GM18498 (cell line): ENCODE measurements around the gene POLG.

Experiments used
- ATAC-seq: cut with Tn5 transposase; IDR thresholded peaks from one replicate; pipeline ENCODE4 v1.9.1; 2021; ENCODE audit warnings: mild to moderate bottlenecking, moderate library complexity; ENCODE audit not compliant: unreplicated experiment

Gene POLG

GRCh38 chr15:89328398-89329254 lies 6.0 kb downstream of the POLG start:
- ATAC-seq, result no peak

GRCh38 chr15:89327113-89327512 lies 7.5 kb downstream of the POLG start:
- no peak for ATAC-seq

GRCh38 chr15:89326316-89326715 lies 8.3 kb downstream of the POLG start:
- ATAC-seq, result no peak

- no peak for ATAC-seq
Measured at GRCh38 chr15:89325039-89325803, 9.4 kb downstream of the POLG start.

GRCh38 chr15:89323825-89324224 lies 10.8 kb downstream of the POLG start:
- ATAC-seq, result no peak

GRCh38 chr15:89322822-89323221 lies 11.8 kb downstream of the POLG start:
- no peak for ATAC-seq

GRCh38 chr15:89321521-89322410 lies 12.9 kb downstream of the POLG start:
- no peak for ATAC-seq

- no peak for ATAC-seq
Measured at GRCh38 chr15:89320200-89320599, 14.4 kb downstream of the POLG start.

GRCh38 chr15:89319678-89320077 lies 14.9 kb downstream of the POLG start:
- ATAC-seq, result no peak

- no peak for ATAC-seq
Measured at GRCh38 chr15:89317186-89317720, 17.4 kb downstream of the POLG start.

- no peak for ATAC-seq
Measured at GRCh38 chr15:89316504-89316903, 18.1 kb downstream of the POLG start.

- no peak for ATAC-seq
Measured at GRCh38 chr15:89315375-89315929, 19.2 kb downstream of the POLG start.

- ATAC-seq, result no peak
Measured at GRCh38 chr15:89309993-89310392, 24.6 kb downstream of the POLG start.

- no peak for ATAC-seq
Measured at GRCh38 chr15:89308236-89308635, 26.4 kb downstream of the POLG start.

- no peak for ATAC-seq
Measured at GRCh38 chr15:89307791-89308190, 26.8 kb downstream of the POLG start.

- ATAC-seq, result no peak
Measured at GRCh38 chr15:89307046-89307587, 27.5 kb downstream of the POLG start.

- no peak for ATAC-seq
Measured at GRCh38 chr15:89305395-89305794, 29.2 kb downstream of the POLG start.

GRCh38 chr15:89303986-89304385 lies 30.6 kb downstream of the POLG start:
- no peak for ATAC-seq

GRCh38 chr15:89301304-89302089 lies 33.1 kb downstream of the POLG start:
- no peak for ATAC-seq
